HG03139 (cell line): ENCODE measurements around the gene HES4.
"Not testable (repeated sequence)": the region's sequence is repeated elsewhere in the genome, so short reads cannot be mapped to it uniquely, and the experiment has no call there.

Experiments used
- ATAC-seq: cut with Tn5 transposase; IDR thresholded peaks from one replicate; pipeline ENCODE4 v1.9.1; 2021; ENCODE audit not compliant: unreplicated experiment

Gene HES4

GRCh38 chr1:981491-981954, 18.4 kb downstream of the HES4 start:
- ATAC-seq = no peak

GRCh38 chr1:980602-981395, 19.1 kb downstream of the HES4 start:
- ATAC-seq = no peak

GRCh38 chr1:980137-980571, 19.7 kb downstream of the HES4 start:
- ATAC-seq = no peak

- no peak for ATAC-seq
These were observed 20.2 kb downstream of the HES4 start for GRCh38 chr1:979744-980072.

GRCh38 chr1:978835-979743, 20.8 kb downstream of the HES4 start:
- no peak for ATAC-seq

- ATAC-seq = no peak
These were observed 21.6 kb downstream of the HES4 start for GRCh38 chr1:978069-978834.

GRCh38 chr1:976791-977190, 23.1 kb downstream of the HES4 start:
- ATAC-seq = not testable (repeated sequence)

GRCh38 chr1:975896-976683, 23.8 kb downstream of the HES4 start:
- ATAC-seq = no peak

GRCh38 chr1:975365-975764, 24.5 kb downstream of the HES4 start:
- no peak for ATAC-seq

- ATAC-seq = no peak
These were observed 25.1 kb downstream of the HES4 start for GRCh38 chr1:974687-975328.

- no peak for ATAC-seq
These were observed 25.6 kb downstream of the HES4 start for GRCh38 chr1:974293-974640.

GRCh38 chr1:973459-974292, 26.2 kb downstream of the HES4 start:
- no peak for ATAC-seq

- ATAC-seq = no peak
These were observed 27.0 kb downstream of the HES4 start for GRCh38 chr1:972726-973458.

- no peak for ATAC-seq
These were observed 28.0 kb downstream of the HES4 start for GRCh38 chr1:971751-972506.

GRCh38 chr1:970973-971730, 28.7 kb downstream of the HES4 start:
- no peak for ATAC-seq

- ATAC-seq = no peak
These were observed 29.5 kb downstream of the HES4 start for GRCh38 chr1:970242-970972.
